ENCODE measurements around the gene FNBP1.

- TF ChIP-seq CTCF (IDR thresholded peaks at IDR 0.05) (no peak), POLR2A (IDR thresholded peaks at IDR 0.05) (no peak)
These were observed 43.9 kb downstream of the FNBP1 start for GRCh38 chr9:129999141-129999510.

Measured in body of pancreas (tissue), 4 donors.